Adrenal gland (tissue), 5 donors: ENCODE measurements around the gene SPTBN1.

Experiments used
- POLR2A ChIP-seq, 2 donors: fragments of 450-650 bp; IDR thresholded peaks; one replicate each; pipeline ENCODE4 v1.6.1; 2017; ENCODE audit warnings: antibody characterized with exemption in 2 of 2, mild to moderate bottlenecking in 2 of 2, moderate library complexity in 1 of 2
- TF ChIP-seq, protein P1 (sequence below), 6 experiments: fragments of 450-650 bp in 4 of 6; fragments of 200-600 bp in 2 of 6; sonication (generic) in 1 of 6; IDR thresholded peaks; 1 replicate in 5 of 6; 2 replicates in 1 of 6; pipeline versions ENCODE4 v1.5.1 to v1.8.0; 2016 to 2021; ENCODE audit warnings: antibody characterized with exemption in 6 of 6, mild to moderate bottlenecking in 2 of 6, moderate library complexity in 1 of 6
- donor health status: DM: no; HTN: no; CAD: no.

DNA sequence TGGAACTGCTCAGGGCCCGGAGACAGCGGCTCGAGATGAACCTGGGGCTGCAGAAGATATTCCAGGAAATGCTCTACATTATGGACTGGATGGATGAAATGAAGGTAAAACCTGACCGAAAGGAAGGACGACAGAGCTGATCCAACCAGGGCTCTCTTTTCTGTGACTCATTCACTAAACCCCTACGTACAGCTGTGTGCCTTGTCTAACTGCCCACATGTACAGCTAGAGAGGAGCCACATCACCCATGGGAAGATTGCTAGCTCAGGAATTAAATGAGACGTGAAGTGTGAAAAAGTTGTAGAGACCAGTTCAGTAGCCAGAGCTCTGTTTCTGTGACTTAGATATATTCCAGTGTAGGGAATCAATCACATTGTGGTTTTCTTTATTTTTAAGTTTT lies 170.0 kb downstream of the SPTBN1 start:
- TF ChIP-seq, protein P1, sequence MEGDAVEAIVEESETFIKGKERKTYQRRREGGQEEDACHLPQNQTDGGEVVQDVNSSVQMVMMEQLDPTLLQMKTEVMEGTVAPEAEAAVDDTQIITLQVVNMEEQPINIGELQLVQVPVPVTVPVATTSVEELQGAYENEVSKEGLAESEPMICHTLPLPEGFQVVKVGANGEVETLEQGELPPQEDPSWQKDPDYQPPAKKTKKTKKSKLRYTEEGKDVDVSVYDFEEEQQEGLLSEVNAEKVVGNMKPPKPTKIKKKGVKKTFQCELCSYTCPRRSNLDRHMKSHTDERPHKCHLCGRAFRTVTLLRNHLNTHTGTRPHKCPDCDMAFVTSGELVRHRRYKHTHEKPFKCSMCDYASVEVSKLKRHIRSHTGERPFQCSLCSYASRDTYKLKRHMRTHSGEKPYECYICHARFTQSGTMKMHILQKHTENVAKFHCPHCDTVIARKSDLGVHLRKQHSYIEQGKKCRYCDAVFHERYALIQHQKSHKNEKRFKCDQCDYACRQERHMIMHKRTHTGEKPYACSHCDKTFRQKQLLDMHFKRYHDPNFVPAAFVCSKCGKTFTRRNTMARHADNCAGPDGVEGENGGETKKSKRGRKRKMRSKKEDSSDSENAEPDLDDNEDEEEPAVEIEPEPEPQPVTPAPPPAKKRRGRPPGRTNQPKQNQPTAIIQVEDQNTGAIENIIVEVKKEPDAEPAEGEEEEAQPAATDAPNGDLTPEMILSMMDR (IDR thresholded peaks at IDR 0.05), result no peak
- TF ChIP-seq POLR2A (IDR thresholded peaks at IDR 0.05), result no peak
